ENCODE results near the gene GJC2.

The GJC2 gene

DNA sequence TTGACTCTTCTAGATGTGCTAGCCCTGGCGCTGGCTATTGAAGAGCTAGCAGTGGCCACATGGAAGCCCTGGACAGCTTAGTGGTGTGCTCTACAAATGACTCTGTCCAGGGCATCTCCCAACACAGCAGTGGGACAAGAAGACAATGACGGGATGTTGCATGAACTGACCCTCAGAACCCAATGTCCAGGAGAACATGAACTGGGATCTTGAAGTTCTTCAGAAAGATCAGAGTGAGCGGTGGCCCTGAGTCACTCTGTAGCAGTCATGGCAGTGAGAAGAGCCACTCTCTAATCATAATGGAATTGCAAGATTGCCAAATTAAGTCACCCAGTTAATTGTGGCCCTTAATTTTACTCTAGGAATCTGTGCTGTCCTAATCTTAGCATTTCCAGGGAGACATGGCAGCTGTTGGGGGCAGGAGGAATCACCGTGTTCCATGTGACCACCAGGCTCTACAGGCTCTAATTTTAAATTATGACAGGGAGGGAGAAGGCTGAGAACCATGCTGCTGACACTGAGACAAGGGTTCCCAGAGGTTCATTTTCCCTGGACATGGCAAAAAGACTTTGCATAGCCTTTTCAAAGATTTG is 47.9 kb downstream of the GJC2 start:
- no peak for DNase-seq

DNA sequence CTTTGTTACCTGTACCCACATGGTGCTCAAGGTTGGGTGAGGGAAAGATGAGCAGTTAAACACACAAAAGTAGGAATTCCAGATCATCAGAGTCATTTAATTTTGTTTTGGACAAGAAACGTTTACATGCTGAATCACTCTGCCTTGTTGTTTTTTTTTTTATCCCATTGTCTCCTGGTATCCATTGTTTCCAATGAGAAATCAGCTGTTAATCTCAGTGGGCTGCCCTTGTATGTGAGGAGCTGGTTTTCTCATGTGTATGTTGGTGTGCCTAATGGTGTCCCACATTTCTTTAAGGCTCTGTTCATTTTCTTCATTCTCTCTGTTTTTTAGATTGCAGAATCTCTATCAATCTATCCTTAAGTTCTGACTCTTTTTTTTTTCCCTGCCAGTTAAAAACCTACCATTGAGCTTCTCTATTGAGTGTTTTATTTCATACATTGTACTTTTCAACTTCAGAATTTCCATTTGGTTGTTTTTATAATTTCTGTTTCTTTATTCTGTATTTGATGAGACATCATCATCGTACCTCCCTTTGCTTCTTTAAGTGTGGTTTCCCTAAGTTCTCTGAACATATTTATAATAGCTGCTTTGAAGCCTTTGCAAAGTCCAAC is 49.4 kb downstream of the GJC2 start:
- DNase-seq, result no peak

DNA sequence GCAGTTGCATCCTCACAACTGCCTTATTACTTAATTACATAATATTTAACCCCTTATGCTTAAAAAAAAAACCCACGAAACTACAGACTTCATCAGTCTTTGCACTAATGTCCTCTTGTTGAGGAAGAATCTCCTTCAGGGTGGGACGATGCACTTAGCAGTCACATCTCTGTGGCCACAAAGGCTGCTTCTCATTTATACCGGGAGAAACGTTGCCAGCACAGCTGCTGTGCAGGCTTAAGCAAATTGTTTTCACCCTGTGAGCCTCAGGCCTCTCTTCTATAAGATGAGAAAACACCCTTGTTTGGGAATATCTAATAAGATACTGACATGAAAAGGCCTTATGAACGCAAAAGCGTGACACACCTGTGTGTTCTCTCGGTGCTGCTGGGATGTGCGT is 55.2 kb downstream of the GJC2 start:
- DNase-seq, result no peak

DNA sequence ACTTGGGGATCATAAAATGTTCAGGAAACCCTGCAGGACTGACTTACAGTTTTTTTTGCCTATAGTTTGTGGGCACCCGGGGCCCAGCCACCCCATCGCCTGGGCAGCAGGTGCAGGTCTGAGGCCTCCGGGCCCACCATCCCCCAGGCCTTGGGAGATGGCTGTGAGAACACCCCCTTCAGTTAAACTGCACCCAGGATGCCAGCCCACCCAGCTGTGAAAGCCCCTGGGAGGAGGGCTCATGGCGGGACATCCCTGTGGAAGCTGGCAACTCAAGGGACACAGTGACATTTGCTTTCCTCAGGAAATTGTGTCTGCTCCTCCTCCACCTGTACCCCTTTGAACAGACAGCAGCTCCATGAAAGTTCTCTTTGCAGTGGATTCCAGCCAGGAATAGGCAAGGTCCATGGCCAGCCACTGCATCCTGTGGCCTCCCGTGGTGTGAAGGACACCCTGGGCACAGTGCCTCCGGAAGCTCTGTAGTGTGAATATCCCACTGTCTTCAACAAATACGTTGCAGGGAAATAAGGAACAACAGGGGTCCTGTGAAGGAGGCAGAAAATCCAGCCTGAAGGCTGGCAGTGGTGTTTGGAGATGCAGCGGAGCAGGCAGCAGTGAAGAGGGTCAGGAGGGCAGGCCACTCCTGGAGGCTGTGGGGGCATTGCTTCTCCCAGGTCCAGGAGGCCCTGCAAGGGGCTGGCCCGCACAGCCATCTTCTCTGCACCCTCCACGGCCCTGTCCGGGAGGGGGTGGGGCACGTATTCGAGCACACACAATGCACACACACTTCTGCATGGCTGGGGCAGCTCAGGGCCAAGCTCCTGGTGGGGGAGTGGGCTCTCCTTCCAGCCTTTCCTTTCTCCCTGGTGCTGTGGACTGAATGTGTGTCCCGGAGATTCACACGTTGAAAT is 56.1 kb downstream of the GJC2 start:
- no peak for DNase-seq

DNA sequence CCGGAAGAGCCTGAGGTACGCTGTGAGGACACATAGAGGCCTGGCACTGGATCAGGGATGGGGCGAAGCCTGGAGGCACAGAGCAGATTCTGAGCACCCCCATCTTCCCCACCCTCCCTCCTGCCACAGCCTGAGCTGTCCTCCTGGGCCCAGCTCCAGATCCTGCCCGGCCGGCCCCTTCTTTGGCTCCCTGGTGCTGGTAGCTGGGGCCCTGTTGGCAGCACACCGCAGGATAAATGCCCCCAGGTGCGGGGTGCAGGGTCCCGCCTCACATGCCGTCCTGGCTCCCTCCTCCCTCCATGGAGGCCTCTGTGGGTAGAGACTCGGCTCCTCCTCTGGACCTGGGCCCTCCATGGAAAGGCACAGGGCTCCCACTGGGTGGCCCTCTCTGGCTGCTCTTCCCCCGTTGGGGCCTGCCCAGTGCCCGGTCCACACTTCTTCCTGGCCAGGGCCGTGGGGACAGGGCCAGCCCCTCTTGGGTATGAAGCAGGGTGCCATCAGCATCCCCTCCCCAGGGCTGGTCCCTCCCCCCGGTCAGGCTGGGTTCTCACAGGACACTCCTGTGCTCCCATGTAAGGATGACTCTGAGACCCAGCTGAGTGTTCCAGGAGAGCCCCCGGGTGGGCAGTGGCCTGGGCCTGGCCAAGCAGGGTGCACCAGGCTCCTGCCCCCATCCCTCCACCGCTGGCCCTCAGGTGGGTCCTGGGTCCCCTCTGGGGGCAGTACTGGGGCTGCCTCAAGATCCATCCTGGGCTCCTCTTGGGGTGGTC is 57.0 kb downstream of the GJC2 start:
- DNase-seq, result no peak

DNA sequence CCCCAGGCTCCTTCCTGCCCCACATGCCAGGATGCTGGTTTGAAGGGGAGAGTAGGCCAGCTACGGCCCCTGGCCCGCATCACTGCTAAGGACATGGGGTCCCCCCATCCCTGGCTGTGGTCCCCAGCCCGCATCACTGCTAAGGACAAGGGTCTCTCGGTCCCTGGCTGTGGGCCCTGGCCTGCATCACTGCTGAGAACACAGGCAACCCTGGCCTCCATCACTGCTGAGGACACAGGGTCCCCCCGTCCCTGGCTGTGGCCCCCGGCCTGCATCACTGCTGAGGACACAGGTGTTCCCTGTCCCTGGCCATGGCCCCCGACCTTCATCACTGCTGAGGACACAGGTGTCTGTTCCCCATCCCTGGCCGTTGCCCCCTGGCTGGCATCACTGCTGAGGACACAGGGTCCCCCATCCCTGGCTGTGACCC is 57.7 kb downstream of the GJC2 start:
- no peak for DNase-seq

DNA sequence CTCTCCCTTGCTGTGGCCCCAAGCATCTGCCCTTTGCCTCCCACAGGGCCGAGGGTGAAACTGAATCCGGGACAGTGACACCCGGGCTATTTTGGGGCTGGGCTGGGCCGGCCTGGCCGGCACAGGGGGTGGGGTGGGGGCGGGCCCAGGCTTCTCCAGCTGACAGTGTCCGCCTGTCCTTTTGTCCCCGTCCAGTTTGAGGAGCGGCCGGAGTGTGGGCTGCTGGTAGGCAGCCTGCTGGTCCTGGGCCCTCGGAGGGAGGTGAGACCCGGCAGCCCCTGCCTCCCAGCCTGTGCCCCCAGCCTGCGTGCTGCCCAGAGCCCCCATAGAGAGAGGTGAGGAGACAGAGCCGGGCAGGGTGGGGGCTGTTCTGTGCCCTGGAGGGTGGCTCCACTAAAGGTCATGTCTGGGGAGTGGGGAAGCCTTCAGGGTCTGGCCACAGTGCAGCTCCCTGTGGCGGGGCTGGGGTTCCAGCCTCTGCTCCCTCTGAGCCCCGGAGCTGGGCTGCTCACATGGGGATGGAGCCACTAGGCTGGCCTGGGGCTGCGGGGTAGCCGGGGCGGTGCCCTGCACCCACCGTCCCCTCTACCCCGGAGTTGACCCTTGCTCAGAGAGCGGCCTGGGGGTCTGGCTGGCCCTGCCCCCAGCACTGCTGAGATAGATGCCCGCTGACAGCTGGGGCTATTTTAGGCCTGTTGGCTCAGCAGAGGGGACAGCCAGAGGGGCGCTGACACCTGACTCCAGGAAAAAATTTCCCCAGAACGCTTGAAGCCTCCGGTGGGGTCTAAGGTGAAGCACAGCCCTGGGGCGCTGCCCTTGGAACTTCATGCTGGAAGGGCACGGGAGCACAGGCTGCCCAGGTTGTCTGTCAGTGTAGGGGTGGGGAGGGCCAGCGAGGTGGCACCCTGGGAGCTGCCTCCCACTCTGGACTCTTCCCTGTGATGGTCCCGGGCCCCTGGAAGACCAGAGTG is 58.4 kb downstream of the GJC2 start, which contains the start of gene OBSCN:
TSS of gene OBSCN (plus strand) at position 194 of the 971 bp plus-strand sequence. CDS start 3,740 bp downstream, outside the sequence.
- DNase-seq, result no peak

DNA sequence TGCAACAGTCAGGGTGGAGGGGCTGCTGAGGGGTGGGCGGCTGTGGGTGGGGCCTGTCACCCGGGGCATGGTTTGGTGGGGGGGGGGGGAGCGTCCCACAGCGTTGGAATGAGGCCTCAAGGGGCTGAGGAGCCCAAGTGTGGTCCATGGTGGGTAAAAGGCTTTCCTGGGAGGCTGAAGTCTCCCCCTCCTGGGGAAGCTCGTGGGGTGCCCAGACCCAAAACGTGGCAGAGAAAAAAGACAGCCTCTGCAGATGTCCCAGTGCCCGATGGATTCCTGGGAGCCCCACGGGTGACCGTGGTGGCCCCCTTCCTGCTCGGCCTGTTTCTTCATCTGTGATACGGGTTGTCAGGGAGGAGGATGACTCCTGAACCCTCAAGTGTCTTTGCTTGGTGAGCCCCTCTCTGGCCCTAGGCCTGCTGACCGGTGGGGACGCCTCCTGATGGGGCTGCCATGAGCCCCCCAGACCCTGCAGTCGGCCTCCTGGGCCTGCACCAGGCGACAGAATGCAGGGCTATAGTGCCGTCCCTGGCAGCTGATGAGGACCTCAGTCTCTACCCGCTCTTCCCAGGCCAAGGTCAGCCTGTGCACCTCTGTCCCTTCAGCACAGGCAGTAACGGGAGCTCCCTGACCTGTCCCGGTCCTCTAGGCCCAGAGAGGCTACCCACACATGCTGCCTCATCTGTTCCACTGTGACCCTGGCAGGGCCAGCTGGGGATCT is 59.3 kb downstream of the GJC2 start:
- no peak for DNase-seq

Measured in inflammatory macrophage treated with lipopolysaccharide for 4 hours (primary cell).